Type B pancreatic cell (in vitro differentiated cells): ENCODE results near the gene POC1A. TPM values are rescaled to one million over a fixed set of nuclear protein-coding genes. Genes with fewer than 3 reads are reported as not detected.

ENCODE experiments used
- DNase-seq: peaks from one replicate; pipeline ENCODE4 v3.0.0; 2021; ENCODE audit warnings: mixed read lengths; ENCODE audit not compliant: unreplicated experiment; ENCODE audit errors: extremely low spot score
- H3K27ac Mint-ChIP-seq: 2 replicates; pipeline ENCODE4 v1.8.0; 2021; ENCODE audit warnings: mild to moderate bottlenecking, mixed read lengths
- H3K27me3 Mint-ChIP-seq: 2 replicates; pipeline ENCODE4 v1.8.0; 2021; ENCODE audit warnings: mixed read lengths
- H3K36me3 Mint-ChIP-seq: 2 replicates; pipeline ENCODE4 v1.8.0; 2021; ENCODE audit warnings: mixed read lengths
- H3K4me1 Mint-ChIP-seq: one replicate; pipeline ENCODE4 v1.8.0; 2021; ENCODE audit warnings: mixed read lengths; ENCODE audit not compliant: unreplicated experiment
- H3K4me3 Mint-ChIP-seq: 2 replicates; pipeline ENCODE4 v1.8.0; 2021; ENCODE audit warnings: mild to moderate bottlenecking, mixed read lengths
- H3K9me3 Mint-ChIP-seq: 2 replicates; pipeline ENCODE4 v1.8.0; 2021; ENCODE audit warnings: mixed read lengths
- CTCF ChIP-seq: fragments of 200-600 bp; sonication (generic); conservative IDR thresholded peaks from 2 replicates; pipeline ENCODE4 v1.5.0; 2021; ENCODE audit warnings: antibody characterized with exemption, mild to moderate bottlenecking
- total RNA-seq: library from RNA; stranded (reverse); gene quantifications from 2 replicates; pipeline ENCODE4 v1.2.1, GENCODE V29; 2021; ENCODE audit warnings: low replicate concordance

The POC1A gene
- total RNA-seq, 1 donor from 2014 or later: 19.1 TPM

DNA sequence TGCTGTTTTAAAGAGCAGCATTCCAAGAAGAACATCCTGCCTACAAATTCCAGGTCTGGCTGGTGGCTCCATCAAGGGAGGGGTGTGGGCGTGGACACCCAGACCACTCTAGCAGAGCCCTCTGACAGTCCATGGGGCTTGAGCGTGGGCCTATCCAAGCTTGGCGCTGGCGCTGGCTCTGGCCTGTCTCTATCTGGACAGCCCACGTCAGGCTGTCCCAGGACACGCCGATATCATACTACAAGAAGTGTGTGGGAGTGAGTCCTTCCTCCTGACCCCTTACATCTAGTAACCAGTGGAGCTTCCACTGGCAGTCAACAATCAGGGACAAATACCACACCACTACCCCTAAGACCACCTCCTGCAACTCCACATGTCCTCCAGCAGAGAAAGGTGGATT lies 80.7 kb downstream of the POC1A start:
- H3K9me3 Mint-ChIP-seq: no peaks in the 10 kb centered on the region
- H3K4me1 Mint-ChIP-seq: peaks cover 30% of the 10 kb centered on the region
- no peaks in the 10 kb centered on the region for H3K36me3 Mint-ChIP-seq
- no peak for TF ChIP-seq CTCF
- DNase-seq: no peak
- no peaks in the 10 kb centered on the region for H3K27me3 Mint-ChIP-seq
- no peak overlapping the region for H3K4me3 Mint-ChIP-seq
- no peak overlapping the region for H3K27ac Mint-ChIP-seq

GRCh38 chr3:52072471-52072870 lies 81.8 kb downstream of the POC1A start:
- H3K27me3 Mint-ChIP-seq: no peaks in the 10 kb centered on the region
- no peak overlapping the region for H3K27ac Mint-ChIP-seq
- TF ChIP-seq CTCF: no peak
- H3K36me3 Mint-ChIP-seq: no peaks in the 10 kb centered on the region
- H3K9me3 Mint-ChIP-seq: no peaks in the 10 kb centered on the region
- no peak overlapping the region for H3K4me3 Mint-ChIP-seq
- no peak for DNase-seq
- peaks cover 28% of the 10 kb centered on the region for H3K4me1 Mint-ChIP-seq

DNA sequence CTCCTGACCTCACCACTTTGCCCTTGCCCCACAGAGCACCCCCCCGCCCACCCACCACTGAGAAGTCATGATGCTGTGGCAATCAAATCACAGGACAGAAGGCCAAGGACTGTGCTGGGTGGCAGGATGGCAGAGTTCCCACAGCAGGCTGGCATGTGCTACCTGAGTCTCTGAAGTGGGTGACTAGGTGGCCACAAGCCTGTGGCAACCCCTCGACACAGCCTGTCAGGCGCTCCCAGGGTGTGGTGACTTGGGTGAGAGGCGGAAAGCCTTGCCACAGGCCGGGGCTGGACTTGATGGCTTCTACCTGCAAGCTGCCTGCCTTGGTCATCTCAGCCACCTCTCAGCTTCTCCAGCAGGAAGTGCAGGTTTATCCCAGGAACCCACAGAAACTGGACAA lies 82.2 kb downstream of the POC1A start:
- no peaks in the 10 kb centered on the region for H3K27me3 Mint-ChIP-seq

GRCh38 chr3:52070724-52071621 lies 83.2 kb downstream of the POC1A start:
- TF ChIP-seq CTCF: no peak
- no peak overlapping the region for H3K4me3 Mint-ChIP-seq
- H3K27ac Mint-ChIP-seq: no peak overlapping the region
- no peaks in the 10 kb centered on the region for H3K36me3 Mint-ChIP-seq
- H3K27me3 Mint-ChIP-seq: no peaks in the 10 kb centered on the region
- DNase-seq: no peak
- H3K4me1 Mint-ChIP-seq: peaks cover 28% of the 10 kb centered on the region
- no peaks in the 10 kb centered on the region for H3K9me3 Mint-ChIP-seq

More for the DNA sequence above, 82.2 kb downstream of the POC1A start:
- no peak for TF ChIP-seq CTCF
- Mint-ChIP-seq H3K9me3 (no peaks in the 10 kb centered on the region), H3K36me3 (no peaks in the 10 kb centered on the region), H3K4me3 (no peak overlapping the region), H3K27ac (no peak overlapping the region), H3K4me1 (peaks cover 30% of the 10 kb centered on the region)
- DNase-seq: no peak

DNA sequence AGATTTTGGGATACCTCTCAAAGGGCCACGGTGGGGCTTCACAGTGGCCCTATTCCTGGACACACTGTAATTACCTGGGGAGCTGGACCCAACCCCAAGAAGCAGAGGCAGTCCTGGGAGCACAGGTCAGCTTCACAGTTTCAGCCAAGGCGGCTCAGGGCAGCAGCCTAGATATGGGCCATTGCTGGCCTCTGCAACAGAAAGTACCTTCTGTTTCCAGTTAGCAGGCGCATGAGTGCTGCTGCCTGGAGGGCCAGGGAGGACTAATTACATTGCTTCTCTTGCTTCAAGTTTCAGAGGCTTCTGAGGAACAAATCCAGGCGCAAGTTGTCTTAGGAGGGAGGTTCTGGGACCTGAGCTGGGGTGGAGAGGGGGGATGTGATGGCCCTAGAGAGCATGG lies 84.4 kb downstream of the POC1A start:
- TF ChIP-seq CTCF: no peak
- no peaks in the 10 kb centered on the region for H3K9me3 Mint-ChIP-seq
- no peaks in the 10 kb centered on the region for H3K27me3 Mint-ChIP-seq
- peaks cover 25% of the 10 kb centered on the region for H3K4me1 Mint-ChIP-seq
- no peaks in the 10 kb centered on the region for H3K36me3 Mint-ChIP-seq
- peak overlapping the region; percentile 20 for H3K27ac Mint-ChIP-seq
- H3K4me3 Mint-ChIP-seq: peak overlapping the region; percentile 65
- DNase-seq: no peak
